ENCODE results near the gene XRCC5.

The XRCC5 gene

GRCh38 chr2:216069028-216069427 is 40.1 kb upstream of the XRCC5 start:
- H4K8ac ChIP-seq (ENCODE audit: low read depth, low read length) = no peak overlapping the region
- H3K4me3 ChIP-seq (ENCODE audit: low read depth, low read length) = no peak overlapping the region
- no peak overlapping the region for H4K91ac ChIP-seq (ENCODE audit: low read depth, low read length)
- H2BK5ac ChIP-seq (ENCODE audit: low read depth, low read length, poor library complexity) = no peak overlapping the region
- no peak overlapping the region for H3K4ac ChIP-seq (ENCODE audit: low read depth, low read length)
- H3K18ac ChIP-seq (ENCODE audit: low read length) = no peak overlapping the region
- H2BK12ac ChIP-seq (ENCODE audit: low read length) = no peak overlapping the region
- H3K79me1 ChIP-seq (ENCODE audit: low read length) = no peaks in the 10 kb centered on the region
- no peaks in the 10 kb centered on the region for H3K79me2 ChIP-seq (ENCODE audit: control insufficient read depth, insufficient read depth, low read length, poor library complexity)
- H3K9ac ChIP-seq (ENCODE audit: low read length) = no peak overlapping the region
- no peaks in the 10 kb centered on the region for H3K27me3 ChIP-seq (ENCODE audit: insufficient read depth, low read length)
- no peak for DNase-seq
- no peaks in the 10 kb centered on the region for H3K36me3 ChIP-seq (ENCODE audit: control insufficient read depth in 1 of 2, insufficient read depth in 2 of 2, low read length in 2 of 2)
- no peaks in the 10 kb centered on the region for H3K4me1 ChIP-seq (ENCODE audit: control insufficient read depth in 1 of 2, insufficient read depth in 2 of 2, low read length in 2 of 2)
- no peak overlapping the region for H2AFZ ChIP-seq (ENCODE audit: insufficient read depth, low read length, poor library complexity)
- no peak overlapping the region for H4K12ac ChIP-seq (ENCODE audit: low read depth, low read length)
- no CpG with 5 or more reads among the region's 2 CpGs for WGBS (ENCODE audit: extremely low coverage, insufficient coverage, insufficient read length)
- H3K23ac ChIP-seq (ENCODE audit: low read length) = no peak overlapping the region
- H3K27ac ChIP-seq (ENCODE audit: low read depth, low read length) = no peak overlapping the region
- H3K9me3 ChIP-seq (ENCODE audit: insufficient read depth, low read depth, low read length) = no peaks in the 10 kb centered on the region
- H2BK120ac ChIP-seq (ENCODE audit: insufficient read depth, low read length, poor library complexity) = no peak overlapping the region
- H2AK5ac ChIP-seq (ENCODE audit: low read length) = no peak overlapping the region
- H3K4me2 ChIP-seq (ENCODE audit: low read length) = no peak overlapping the region
- H3K14ac ChIP-seq (ENCODE audit: low read length) = no peak overlapping the region

- no CpG with 5 or more reads among the region's 6 CpGs for WGBS (ENCODE audit: extremely low coverage, insufficient coverage, insufficient read length)
- Histone ChIP-seq H4K12ac (ENCODE audit: low read depth, low read length) (no peak overlapping the region), H2AFZ (ENCODE audit: insufficient read depth, low read length, poor library complexity) (no peak overlapping the region), H3K9ac (ENCODE audit: low read length) (no peak overlapping the region), H3K4ac (ENCODE audit: low read depth, low read length) (no peak overlapping the region), H3K79me1 (ENCODE audit: low read length) (no peaks in the 10 kb centered on the region), H4K8ac (ENCODE audit: low read depth, low read length) (no peak overlapping the region), H3K79me2 (ENCODE audit: control insufficient read depth, insufficient read depth, low read length, poor library complexity) (no peaks in the 10 kb centered on the region), H3K4me1 (ENCODE audit: control insufficient read depth in 1 of 2, insufficient read depth in 2 of 2, low read length in 2 of 2) (no peaks in the 10 kb centered on the region), H3K4me2 (ENCODE audit: low read length) (no peak overlapping the region), H3K4me3 (ENCODE audit: low read depth, low read length) (no peak overlapping the region), H2BK12ac (ENCODE audit: low read length) (no peak overlapping the region), H3K36me3 (ENCODE audit: control insufficient read depth in 1 of 2, insufficient read depth in 2 of 2, low read length in 2 of 2) (no peaks in the 10 kb centered on the region), H2AK5ac (ENCODE audit: low read length) (no peak overlapping the region), H3K14ac (ENCODE audit: low read length) (no peak overlapping the region), H3K9me3 (ENCODE audit: insufficient read depth, low read depth, low read length) (no peaks in the 10 kb centered on the region), H2BK120ac (ENCODE audit: insufficient read depth, low read length, poor library complexity) (no peak overlapping the region), H3K27me3 (ENCODE audit: insufficient read depth, low read length) (no peaks in the 10 kb centered on the region), H3K18ac (ENCODE audit: low read length) (no peak overlapping the region), H4K91ac (ENCODE audit: low read depth, low read length) (no peak overlapping the region), H2BK5ac (ENCODE audit: low read depth, low read length, poor library complexity) (no peak overlapping the region), H3K27ac (ENCODE audit: low read depth, low read length) (no peak overlapping the region), H3K23ac (ENCODE audit: low read length) (no peak overlapping the region)
- no peak for DNase-seq
These were observed 39.0 kb upstream of the XRCC5 start for GRCh38 chr2:216070195-216070594.

GRCh38 chr2:216071111-216071851 is 37.9 kb upstream of the XRCC5 start:
- H3K9ac ChIP-seq (ENCODE audit: low read length) = no peak overlapping the region
- H3K4me3 ChIP-seq (ENCODE audit: low read depth, low read length) = no peak overlapping the region

GRCh38 chr2:216072473-216072872 is 36.7 kb upstream of the XRCC5 start:
- no peak overlapping the region for H2BK12ac ChIP-seq (ENCODE audit: low read length)
- DNase-seq = no peak
- no peak overlapping the region for H4K12ac ChIP-seq (ENCODE audit: low read depth, low read length)
- no peak overlapping the region for H2BK120ac ChIP-seq (ENCODE audit: insufficient read depth, low read length, poor library complexity)
- H2AFZ ChIP-seq (ENCODE audit: insufficient read depth, low read length, poor library complexity) = no peak overlapping the region
- no peaks in the 10 kb centered on the region for H3K79me2 ChIP-seq (ENCODE audit: control insufficient read depth, insufficient read depth, low read length, poor library complexity)
- no peak overlapping the region for H3K14ac ChIP-seq (ENCODE audit: low read length)
- H3K36me3 ChIP-seq (ENCODE audit: control insufficient read depth in 1 of 2, insufficient read depth in 2 of 2, low read length in 2 of 2) = no peaks in the 10 kb centered on the region
- H3K79me1 ChIP-seq (ENCODE audit: low read length) = no peaks in the 10 kb centered on the region
- no peak overlapping the region for H3K18ac ChIP-seq (ENCODE audit: low read length)
- no peak overlapping the region for H3K27ac ChIP-seq (ENCODE audit: low read depth, low read length)
- H3K27me3 ChIP-seq (ENCODE audit: insufficient read depth, low read length) = no peaks in the 10 kb centered on the region
- no peaks in the 10 kb centered on the region for H3K4me1 ChIP-seq (ENCODE audit: control insufficient read depth in 1 of 2, insufficient read depth in 2 of 2, low read length in 2 of 2)
- no peak overlapping the region for H3K4ac ChIP-seq (ENCODE audit: low read depth, low read length)
- no peak overlapping the region for H2AK5ac ChIP-seq (ENCODE audit: low read length)
- no peak overlapping the region for H4K8ac ChIP-seq (ENCODE audit: low read depth, low read length)
- no peak overlapping the region for H4K91ac ChIP-seq (ENCODE audit: low read depth, low read length)
- no peak overlapping the region for H2BK5ac ChIP-seq (ENCODE audit: low read depth, low read length, poor library complexity)
- no peak overlapping the region for H3K23ac ChIP-seq (ENCODE audit: low read length)
- H3K9ac ChIP-seq (ENCODE audit: low read length) = no peak overlapping the region
- no peak overlapping the region for H3K4me2 ChIP-seq (ENCODE audit: low read length)
- no peak overlapping the region for H3K4me3 ChIP-seq (ENCODE audit: low read depth, low read length)
- H3K9me3 ChIP-seq (ENCODE audit: insufficient read depth, low read depth, low read length) = no peaks in the 10 kb centered on the region

More at GRCh38 chr2:216071111-216071851, 37.9 kb upstream of the XRCC5 start:
- Histone ChIP-seq H3K14ac (ENCODE audit: low read length) (no peak overlapping the region), H3K27me3 (ENCODE audit: insufficient read depth, low read length) (no peaks in the 10 kb centered on the region), H3K4ac (ENCODE audit: low read depth, low read length) (no peak overlapping the region), H3K4me2 (ENCODE audit: low read length) (no peak overlapping the region), H3K79me2 (ENCODE audit: control insufficient read depth, insufficient read depth, low read length, poor library complexity) (no peaks in the 10 kb centered on the region), H4K12ac (ENCODE audit: low read depth, low read length) (no peak overlapping the region), H2BK5ac (ENCODE audit: low read depth, low read length, poor library complexity) (no peak overlapping the region), H4K8ac (ENCODE audit: low read depth, low read length) (no peak overlapping the region), H3K4me1 (ENCODE audit: control insufficient read depth in 1 of 2, insufficient read depth in 2 of 2, low read length in 2 of 2) (no peaks in the 10 kb centered on the region), H2BK12ac (ENCODE audit: low read length) (no peak overlapping the region), H3K23ac (ENCODE audit: low read length) (no peak overlapping the region), H3K18ac (ENCODE audit: low read length) (no peak overlapping the region), H2AK5ac (ENCODE audit: low read length) (no peak overlapping the region), H3K27ac (ENCODE audit: low read depth, low read length) (no peak overlapping the region), H4K91ac (ENCODE audit: low read depth, low read length) (no peak overlapping the region), H3K36me3 (ENCODE audit: control insufficient read depth in 1 of 2, insufficient read depth in 2 of 2, low read length in 2 of 2) (no peaks in the 10 kb centered on the region), H2AFZ (ENCODE audit: insufficient read depth, low read length, poor library complexity) (no peak overlapping the region), H3K79me1 (ENCODE audit: low read length) (no peaks in the 10 kb centered on the region), H2BK120ac (ENCODE audit: insufficient read depth, low read length, poor library complexity) (no peak overlapping the region), H3K9me3 (ENCODE audit: insufficient read depth, low read depth, low read length) (no peaks in the 10 kb centered on the region)
- WGBS (ENCODE audit: extremely low coverage, insufficient coverage, insufficient read length) = no CpG with 5 or more reads among the region's 12 CpGs
- no peak for DNase-seq
